ENCODE measurements around the gene WWTR1. TPM values are rescaled to one million over a fixed set of nuclear protein-coding genes. Genes with fewer than 3 reads are reported as not detected.

Gene WWTR1
- total RNA-seq, 1 donor = 205 TPM

- DNase-seq (ENCODE audit: low read depth) = peak; percentile 75
- TF ChIP-seq CTCF (IDR thresholded peaks at IDR 0.05; ENCODE audit: insufficient read depth, low read length) = no peak
Measured at GRCh38 chr3:149603126-149604074, 54.4 kb downstream of the WWTR1 start.

GRCh38 chr3:149600634-149601033, 57.2 kb downstream of the WWTR1 start:
- peak; percentile 42 for DNase-seq (ENCODE audit: low read depth)
- no peak overlapping the region for H3K4me3 ChIP-seq (ENCODE audit: low read depth, low read length)
- TF ChIP-seq CTCF (IDR thresholded peaks at IDR 0.05; ENCODE audit: insufficient read depth, low read length) = no peak

More at GRCh38 chr3:149603126-149604074, 54.4 kb downstream of the WWTR1 start:
- H3K4me3 ChIP-seq (ENCODE audit: low read depth, low read length) = no peak overlapping the region

GRCh38 chr3:149599236-149599635, 58.6 kb downstream of the WWTR1 start:
- H3K4me3 ChIP-seq (ENCODE audit: low read depth, low read length) = no peak overlapping the region
- no peak for TF ChIP-seq CTCF (IDR thresholded peaks at IDR 0.05; ENCODE audit: insufficient read depth, low read length)
- peak; percentile 96 for DNase-seq (ENCODE audit: low read depth)

DNA sequence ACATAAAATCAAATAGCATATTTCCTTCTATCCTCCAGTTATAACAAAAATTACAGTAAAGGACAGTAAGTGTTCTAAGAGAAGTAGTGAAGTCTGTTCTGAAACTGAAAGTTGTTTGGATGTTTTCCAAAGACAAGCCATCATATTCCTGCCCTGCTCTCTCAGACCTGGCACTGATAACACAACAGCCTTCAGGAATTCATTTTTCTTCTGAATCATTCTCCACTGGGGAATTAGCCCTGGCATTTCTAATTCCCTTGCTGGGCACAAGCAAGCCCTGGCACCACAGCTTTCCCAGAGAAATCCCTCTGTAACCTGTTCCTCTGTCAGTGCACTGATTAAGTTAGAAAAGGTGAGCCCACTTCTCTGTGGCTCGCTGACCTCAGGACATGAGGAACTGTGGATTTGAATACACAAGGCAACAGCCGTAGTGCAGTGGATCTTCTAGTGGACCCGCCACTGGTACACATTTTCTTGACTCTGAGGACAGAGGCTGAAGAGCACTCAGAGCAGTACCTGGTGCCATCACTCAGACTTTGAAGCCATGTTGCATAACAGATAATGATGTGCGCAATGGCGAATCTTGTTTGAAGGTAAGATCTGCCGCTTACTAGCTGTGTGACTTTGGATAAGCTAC, 61.6 kb downstream of the WWTR1 start:
- peak; percentile 82 for DNase-seq (ENCODE audit: low read depth)
- H3K4me3 ChIP-seq (ENCODE audit: low read depth, low read length) = no peak overlapping the region
- TF ChIP-seq CTCF (IDR thresholded peaks at IDR 0.05; ENCODE audit: insufficient read depth, low read length) = no peak

DNA sequence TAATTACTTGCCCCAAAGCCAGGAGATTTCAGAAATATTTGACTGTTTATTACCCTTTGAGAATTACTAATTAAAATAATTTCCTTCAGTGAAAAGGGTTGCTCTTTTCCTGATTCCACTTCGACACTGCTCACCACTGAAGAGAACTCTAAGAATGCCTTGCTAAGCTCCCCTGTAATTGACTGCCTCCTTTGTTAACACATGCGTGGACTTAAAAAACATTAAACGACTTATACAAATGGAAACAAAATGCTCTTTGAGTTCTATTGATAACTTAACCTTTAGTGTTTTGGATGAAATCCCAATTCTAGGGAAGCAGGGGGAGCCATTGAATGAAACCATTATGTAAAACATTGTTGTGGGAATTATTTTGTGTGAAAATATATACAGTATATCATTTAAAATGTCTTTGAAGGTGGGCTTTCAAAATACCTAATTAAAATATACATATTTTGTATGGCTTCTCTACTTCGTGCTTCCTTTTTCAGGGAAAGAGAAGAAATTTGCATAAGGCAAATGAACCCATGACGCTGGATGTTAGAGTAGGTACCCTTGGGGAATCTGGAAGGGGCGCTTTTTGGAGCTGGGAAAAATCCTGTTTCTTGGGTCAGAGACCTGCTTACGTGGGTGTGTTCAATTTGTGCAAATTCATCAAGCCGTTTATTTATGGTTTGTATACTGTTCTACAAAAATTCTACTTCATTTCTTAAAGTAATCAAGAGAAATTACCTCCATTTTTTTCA, 64.2 kb downstream of the WWTR1 start:
- no peak for DNase-seq (ENCODE audit: low read depth)
- no peak for TF ChIP-seq CTCF (IDR thresholded peaks at IDR 0.05; ENCODE audit: insufficient read depth, low read length)
- H3K4me3 ChIP-seq (ENCODE audit: low read depth, low read length) = no peak overlapping the region

DNA sequence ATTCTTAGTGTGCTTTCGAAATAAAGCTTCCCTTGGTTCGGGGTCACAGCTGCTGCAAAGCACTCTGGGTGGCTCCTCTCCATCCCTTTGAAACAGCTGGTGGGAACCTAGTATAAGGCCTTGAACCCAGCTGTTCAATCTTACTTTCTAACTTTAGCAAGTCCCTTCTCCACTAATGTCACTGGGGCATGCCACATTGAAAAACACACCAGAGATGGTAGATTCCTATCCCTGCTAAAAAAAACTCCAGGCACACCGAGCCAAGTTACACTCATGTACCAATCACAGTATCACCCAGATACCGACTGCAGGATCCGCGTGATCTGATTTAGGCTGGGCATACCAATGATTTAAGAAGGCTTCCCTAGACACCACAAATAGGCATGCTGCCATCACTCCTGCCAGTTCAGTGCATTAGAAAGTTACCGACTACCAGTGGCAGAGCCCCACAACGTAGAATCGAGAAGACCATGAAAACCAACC, 65.0 kb downstream of the WWTR1 start:
- TF ChIP-seq CTCF (IDR thresholded peaks at IDR 0.05; ENCODE audit: insufficient read depth, low read length) = no peak
- H3K4me3 ChIP-seq (ENCODE audit: low read depth, low read length) = no peak overlapping the region
- DNase-seq (ENCODE audit: low read depth) = no peak
